GM19438 (cell line): ENCODE results near the gene SEC61A1.
A peak's percentile ranks its signal among the peaks of the same experiment; 100 is the strongest.

Experiments
- ATAC-seq: cut with Tn5 transposase; IDR thresholded peaks from one replicate; pipeline ENCODE4 v1.9.1; 2021; ENCODE audit warnings: low read depth; ENCODE audit not compliant: unreplicated experiment

SEC61A1 gene

GRCh38 chr3:128076483-128077201, 24.4 kb downstream of the SEC61A1 start:
- no peak for ATAC-seq

GRCh38 chr3:128077202-128077624, 25.0 kb downstream of the SEC61A1 start:
- ATAC-seq, result no peak

- ATAC-seq, result no peak
Measured at GRCh38 chr3:128077665-128078064, 25.4 kb downstream of the SEC61A1 start.

GRCh38 chr3:128078322-128078721, 26.1 kb downstream of the SEC61A1 start:
- ATAC-seq, result no peak

GRCh38 chr3:128078875-128079274, 26.6 kb downstream of the SEC61A1 start:
- no peak for ATAC-seq

- ATAC-seq, result no peak
Measured at GRCh38 chr3:128079823-128080222, 27.6 kb downstream of the SEC61A1 start.

GRCh38 chr3:128080323-128081080, 28.3 kb downstream of the SEC61A1 start:
- no peak for ATAC-seq

GRCh38 chr3:128081226-128081625, 29.0 kb downstream of the SEC61A1 start:
- ATAC-seq, result no peak

- no peak for ATAC-seq
Measured at GRCh38 chr3:128081846-128082245, 29.6 kb downstream of the SEC61A1 start.

- no peak for ATAC-seq
Measured at GRCh38 chr3:128082546-128082945, 30.3 kb downstream of the SEC61A1 start.

- no peak for ATAC-seq
Measured at GRCh38 chr3:128083396-128083795, 31.2 kb downstream of the SEC61A1 start.

GRCh38 chr3:128083980-128084674, 31.9 kb downstream of the SEC61A1 start:
- ATAC-seq, result no peak

GRCh38 chr3:128084675-128085021, 32.4 kb downstream of the SEC61A1 start:
- ATAC-seq, result no peak

- no peak for ATAC-seq
Measured at GRCh38 chr3:128089135-128089534, 36.9 kb downstream of the SEC61A1 start.

GRCh38 chr3:128091586-128091985, 39.3 kb downstream of the SEC61A1 start:
- ATAC-seq, result no peak

GRCh38 chr3:128094295-128095151, 42.3 kb downstream of the SEC61A1 start:
- no peak for ATAC-seq

GRCh38 chr3:128095222-128095703, 43.0 kb downstream of the SEC61A1 start:
- ATAC-seq, result peak; percentile 95

GRCh38 chr3:128098234-128098633, 46.0 kb downstream of the SEC61A1 start:
- ATAC-seq, result no peak

GRCh38 chr3:128100161-128100560, 47.9 kb downstream of the SEC61A1 start:
- ATAC-seq, result no peak

GRCh38 chr3:128100638-128101037, 48.4 kb downstream of the SEC61A1 start:
- no peak for ATAC-seq
